CD4-positive, alpha-beta T cell treated with Interleukin-6 at 100 ng/mL for 8 hours (primary cell): ENCODE measurements around the gene HCN2.

Source experiments
- DNase-seq: peaks from one replicate; pipeline ENCODE4 v3.0.0-alpha.2; 2020; ENCODE audit warnings: mixed read lengths, low spot score

The HCN2 gene

DNA sequence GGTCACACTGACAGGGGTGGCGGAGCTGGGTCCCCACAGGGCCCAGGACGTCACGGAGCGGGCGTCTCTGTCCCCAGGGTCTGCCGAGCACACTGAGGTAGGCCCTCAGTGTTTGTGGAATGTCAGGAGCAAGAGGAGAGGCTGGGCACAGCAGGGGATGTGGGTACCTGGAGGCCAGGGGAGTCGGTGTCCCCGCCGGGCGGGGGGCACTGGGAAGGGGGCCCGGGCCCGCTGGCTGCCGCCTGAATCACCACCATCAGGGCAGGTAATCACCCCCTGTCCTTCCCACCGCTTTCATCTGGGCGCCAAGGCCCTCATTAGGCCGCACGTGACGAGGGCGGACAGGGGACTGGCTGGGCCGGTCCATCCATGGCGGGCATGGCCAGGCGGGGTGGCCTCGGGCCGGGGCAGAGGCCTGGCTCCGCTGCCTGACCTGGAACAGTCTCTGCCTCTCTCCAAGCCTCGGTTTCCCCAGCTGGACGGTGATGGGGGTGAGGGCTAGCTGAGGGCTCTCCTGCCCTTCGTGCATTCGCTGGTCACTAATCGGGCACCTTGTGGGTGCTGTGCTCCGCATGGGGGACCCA lies 51.0 kb downstream of the HCN2 start:
- no peak for DNase-seq

DNA sequence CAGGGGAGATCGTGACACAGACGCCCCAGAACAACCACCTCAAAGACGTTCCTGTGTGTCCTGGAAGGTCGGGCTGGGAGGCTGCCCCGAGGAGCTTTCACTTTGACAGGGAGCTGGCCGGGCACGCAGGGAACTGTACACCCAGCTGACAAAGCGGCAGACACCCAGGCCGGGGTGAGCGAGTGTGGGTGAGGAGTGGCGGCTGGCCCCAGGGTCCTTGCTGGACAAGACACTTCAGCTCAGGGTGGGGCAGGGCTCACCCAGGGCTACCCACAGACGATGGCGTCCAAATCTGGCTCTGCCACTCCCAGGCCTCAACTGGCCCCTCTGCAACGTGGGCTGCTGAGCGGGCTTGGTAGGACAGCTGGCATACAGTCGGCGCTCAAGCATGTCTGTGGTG lies 52.0 kb downstream of the HCN2 start:
- DNase-seq: no peak

DNA sequence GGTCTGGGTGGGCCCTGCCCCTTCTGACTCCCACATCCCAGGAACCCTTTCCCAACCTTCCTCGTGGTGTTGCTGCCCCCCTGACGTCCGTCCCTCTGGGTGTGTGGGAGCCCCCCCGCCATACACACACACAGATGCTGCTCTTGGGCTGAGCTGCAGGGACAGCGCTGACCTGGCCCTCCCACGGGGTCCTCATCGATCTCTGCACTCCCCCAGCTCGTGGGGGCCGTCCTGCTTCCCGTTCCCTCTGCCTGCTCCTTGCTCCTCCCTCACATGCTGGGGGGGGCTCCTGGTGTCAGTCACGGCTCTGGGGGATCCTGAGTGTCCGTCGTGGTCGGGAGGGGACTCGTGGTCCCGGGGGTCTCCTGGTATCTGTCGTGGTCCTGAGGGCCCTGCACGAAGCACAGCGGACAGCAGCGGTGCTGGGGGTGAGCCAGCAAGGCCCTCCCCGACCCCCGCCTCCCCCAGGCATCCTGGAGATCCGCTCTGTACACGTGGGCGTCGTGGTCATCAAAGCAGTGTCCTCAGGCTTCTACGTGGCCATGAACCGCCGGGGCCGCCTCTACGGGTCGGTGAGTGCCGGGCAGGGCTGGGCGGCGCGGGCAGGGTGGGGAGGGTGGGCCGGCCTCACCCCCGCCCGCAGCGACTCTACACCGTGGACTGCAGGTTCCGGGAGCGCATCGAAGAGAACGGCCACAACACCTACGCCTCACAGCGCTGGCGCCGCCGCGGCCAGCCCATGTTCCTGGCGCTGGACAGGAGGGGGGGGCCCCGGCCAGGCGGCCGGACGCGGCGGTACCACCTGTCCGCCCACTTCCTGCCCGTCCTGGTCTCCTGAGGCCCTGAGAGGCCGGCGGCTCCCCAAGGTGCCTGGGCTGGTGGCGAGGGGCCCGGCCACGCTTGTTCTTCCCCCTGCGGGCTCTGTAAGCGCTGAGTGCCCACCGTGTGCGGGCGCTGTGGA lies 53.4 kb downstream of the HCN2 start:
- DNase-seq: no peak

DNA sequence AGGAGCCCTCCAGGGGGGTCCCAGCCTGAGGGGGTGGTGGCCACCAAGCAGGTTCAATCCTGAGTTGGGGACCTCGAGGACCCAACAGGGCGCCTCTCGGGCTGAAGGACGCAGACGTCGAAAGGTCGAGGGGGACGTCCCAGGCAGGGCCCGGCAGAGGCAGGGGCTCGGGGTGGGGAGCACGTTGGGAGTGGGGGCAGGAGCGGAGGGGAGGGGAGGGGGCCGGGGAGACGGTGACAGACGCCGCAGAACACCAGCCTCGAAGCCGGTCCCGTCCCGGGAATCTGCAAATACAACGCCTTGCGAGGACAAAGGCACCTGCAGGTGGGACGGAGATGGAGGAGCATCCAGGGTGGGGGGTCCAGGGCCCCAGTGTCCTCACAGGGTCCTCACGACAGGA lies 54.1 kb downstream of the HCN2 start:
- DNase-seq: no peak

DNA sequence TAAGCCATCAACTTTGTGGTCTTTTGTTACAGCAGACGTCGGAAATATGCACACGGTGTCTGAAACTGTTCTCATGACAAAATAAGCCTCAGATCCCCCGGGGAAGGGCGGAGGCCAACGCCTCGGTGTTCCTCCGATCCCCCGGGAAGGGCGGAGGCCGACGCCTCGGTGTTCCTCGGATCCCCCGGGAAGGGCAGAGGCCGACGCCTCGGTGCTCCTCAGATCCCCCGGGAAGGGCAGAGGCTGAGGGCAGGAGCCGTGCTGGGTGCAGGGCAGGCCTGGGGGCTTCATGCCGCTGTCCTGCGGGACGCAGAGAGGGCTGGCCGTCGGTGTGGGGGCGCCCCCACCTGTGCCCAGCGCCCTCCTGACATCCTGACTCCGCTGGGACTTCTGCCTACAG lies 54.7 kb downstream of the HCN2 start:
- no peak for DNase-seq

DNA sequence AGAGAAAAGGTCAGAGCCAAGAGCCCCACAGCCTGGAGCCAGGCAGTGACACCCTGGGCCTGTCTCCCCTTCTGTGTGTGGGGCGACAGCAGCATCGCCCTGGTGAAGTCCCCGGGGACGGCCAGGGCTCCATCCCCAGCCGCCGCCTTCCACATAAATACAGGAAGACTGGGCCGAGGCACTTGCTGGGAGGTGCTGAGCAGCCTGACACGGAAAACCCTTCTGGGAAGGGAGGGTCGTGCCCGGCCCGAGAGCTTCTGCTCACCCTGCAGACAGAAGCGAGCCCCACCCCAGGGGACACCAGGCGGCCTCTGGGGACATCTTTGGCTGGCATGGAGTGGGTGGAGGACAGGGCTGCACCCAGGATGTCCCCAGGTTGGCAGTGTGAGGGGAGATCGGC lies 55.1 kb downstream of the HCN2 start:
- no peak for DNase-seq

DNA sequence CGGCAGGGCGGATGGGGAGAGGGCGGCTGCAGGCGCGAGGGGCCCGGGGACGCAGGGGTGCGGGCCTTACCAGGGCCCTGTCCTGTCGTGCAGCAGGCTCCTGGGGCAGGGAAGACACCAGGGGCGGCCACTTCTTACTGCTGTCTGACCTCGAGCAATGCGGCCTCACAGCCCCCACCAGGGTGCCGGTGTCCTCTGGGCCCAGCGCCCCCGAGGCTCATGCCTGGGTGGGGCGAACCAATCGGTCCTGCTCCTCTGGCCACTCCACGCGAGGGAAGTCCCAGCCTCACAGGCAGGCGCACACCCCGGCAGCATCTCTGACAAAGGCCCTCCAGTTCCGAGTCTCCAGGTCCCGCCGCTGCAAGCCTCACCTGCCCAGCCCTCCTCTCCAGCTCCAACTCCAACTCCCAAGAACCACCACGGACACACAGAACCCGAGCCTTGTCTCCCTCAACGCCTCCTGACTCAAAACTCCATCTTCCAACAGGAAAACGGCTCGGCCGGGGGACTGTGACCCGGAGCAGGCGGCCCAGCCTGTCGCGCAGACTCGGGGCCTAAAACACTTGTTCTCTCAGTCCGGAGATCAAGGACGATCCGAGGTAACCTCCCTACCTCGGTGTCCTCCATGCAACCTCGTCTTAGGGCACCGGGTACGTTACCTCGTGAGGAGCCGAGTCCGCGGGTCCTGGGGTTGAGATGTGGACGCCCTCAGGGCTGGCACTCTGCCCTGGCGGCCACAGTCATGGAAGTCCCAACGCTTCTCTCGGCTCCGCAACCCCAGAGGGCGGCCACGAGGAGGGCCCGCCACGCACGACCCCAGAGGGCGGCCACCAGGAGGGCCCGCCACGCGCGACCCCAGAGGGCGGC lies 56.5 kb downstream of the HCN2 start:
- DNase-seq: no peak

DNA sequence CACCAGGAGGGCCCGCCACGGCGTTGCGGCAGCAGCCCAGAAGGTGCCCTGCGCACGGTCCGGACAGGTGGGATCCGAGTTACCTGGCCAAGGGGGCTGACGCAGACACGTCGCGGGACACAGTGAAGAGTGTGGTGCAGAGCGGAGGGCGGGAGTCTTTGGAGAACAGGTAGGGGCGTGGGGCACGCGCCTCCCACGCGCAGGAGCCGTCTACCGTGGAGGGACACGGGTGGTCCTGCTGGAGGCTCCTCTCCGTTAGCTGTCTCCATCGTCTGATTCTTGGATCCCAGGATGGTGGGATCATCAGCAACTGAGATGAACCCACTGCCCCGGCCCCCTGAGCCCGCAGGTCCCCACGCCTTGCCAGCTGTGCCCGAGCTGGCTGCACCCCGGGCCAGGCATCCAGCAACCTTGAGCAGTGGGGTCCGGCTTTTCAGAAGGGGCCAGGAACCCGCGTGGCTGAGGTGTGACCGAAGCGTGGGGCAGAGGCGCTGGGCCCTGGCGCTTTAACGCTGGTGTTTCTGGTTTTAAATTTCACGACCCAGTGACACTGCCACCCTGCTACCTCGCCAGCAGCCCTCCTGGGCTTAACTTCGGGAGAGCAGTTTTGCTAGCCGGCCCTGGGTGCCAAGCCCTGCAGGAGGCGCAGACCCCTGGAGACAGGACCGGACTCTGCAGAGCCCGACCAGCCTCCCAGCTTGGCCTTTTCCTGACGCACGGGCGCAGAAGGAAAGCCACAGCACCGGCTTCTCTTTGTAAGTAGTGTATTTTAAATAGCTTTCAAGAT lies 57.3 kb downstream of the HCN2 start:
- no peak for DNase-seq

DNA sequence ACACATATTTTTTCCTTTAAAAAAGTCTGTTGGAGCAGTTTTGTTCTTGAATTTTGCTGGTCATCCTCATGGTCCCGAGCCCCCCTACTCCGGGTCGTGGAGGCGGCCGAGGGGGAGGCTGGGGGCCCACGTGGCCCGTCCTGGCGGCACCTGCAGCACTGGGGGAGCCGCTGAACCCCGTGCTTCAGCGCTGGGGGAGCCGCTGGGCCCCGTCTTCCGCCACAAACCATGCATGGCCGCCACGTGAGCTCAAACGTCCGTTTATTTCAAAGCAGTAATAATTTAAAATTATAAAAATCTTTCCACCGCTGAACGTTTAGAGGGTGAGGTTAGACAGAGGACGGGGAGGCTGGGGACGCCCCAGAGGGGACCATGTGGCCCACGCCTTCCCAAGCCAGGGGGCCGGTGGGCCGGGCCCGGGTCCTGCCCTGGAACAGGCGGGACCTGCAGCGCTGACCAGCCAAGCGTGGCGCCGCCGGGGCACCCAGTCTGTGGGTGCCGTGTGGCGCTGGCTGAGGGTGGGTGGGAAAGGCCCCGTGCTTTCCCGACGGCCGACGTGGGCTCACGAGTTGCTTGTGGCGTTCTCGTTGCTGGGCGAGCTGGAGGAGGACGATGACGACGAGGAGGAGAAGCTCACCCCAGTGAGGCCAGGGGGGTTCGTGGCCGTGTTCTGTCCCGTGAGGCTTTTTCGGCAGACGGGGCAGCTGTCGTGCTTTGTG lies 58.0 kb downstream of the HCN2 start:
- DNase-seq: no peak

DNA sequence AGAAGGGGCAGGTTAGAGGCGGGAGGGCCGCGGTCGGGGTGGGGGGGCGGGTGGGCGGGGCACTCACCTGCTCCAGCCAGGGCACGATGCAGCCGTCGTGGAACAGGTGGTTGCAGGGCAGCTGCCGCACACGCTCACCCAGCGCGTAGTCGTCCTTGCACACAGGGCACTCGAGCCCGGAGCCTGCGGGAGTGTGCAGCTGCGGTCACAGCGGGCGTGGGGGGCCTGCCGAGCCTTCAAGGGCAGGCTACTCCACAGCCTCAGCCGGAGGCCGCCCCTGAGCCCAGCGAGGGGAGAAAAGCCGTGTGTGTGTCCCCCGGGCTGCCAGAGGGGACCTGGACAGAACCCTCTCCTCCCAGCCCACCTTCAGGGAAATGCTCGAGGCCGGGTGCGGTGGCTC lies 58.6 kb downstream of the HCN2 start:
- no peak for DNase-seq

DNA sequence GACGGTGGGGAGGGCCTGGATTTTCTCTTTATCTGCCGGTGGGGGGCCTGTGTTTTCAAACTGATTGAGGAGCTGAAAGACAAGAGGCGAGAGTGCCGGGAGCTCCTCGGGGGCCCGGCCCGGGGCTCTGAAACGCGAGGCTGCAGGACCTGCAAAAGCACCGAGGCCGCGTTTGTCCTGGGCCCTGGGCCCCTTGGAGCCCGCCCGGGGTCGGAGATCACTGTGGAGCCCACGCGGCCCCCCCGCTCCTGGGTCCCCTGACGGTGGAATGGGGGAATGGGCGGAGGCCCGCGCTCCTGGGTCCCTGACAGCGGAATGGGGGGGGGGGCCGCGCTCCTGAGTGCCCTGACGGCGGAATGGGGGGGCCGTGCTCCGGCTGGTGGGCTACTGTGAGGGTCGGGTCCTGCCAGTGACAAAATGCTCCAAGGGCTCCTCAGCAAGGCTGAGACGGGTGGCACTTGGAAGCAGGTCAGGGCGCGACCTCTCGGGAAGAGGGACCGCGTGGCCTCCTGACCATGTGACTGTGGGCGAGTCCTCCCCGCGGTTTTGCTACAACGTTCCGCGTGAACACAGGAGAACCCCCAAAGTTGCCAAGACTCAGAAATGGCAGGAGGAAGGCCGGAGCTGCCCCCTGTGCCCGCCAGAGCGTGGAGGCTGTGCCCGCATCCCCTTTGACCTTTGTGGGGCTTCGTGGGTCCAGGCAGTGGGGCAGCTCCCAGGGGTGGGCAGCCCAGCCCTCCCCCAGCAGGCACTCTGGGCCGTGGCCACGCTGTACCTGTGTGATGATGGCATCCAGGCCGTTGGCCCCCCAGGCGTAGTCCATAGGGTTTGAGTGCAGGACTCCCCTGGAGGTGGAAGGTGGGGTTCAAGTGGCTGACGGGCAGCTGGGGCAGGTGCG lies 59.5 kb downstream of the HCN2 start:
- no peak for DNase-seq

DNA sequence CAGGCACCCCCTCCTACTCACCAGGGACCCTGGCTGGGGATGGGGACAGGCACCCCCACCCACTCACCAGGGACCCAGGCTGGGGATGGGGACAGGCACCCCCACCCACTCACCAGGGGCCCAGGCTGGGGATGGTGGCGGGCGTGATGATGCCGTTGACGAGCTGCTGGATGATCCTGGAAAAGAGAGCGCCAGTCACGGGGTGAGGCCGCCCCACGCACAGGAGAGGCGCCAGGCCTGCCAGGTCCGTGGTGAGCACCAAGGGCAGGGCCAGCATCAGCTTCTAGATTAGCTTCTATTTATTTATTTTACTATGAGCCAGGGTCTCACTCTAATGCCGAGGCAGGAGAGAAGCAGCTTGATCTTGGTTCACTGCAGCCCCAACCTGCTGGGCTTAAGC lies 60.4 kb downstream of the HCN2 start:
- DNase-seq: no peak

DNA sequence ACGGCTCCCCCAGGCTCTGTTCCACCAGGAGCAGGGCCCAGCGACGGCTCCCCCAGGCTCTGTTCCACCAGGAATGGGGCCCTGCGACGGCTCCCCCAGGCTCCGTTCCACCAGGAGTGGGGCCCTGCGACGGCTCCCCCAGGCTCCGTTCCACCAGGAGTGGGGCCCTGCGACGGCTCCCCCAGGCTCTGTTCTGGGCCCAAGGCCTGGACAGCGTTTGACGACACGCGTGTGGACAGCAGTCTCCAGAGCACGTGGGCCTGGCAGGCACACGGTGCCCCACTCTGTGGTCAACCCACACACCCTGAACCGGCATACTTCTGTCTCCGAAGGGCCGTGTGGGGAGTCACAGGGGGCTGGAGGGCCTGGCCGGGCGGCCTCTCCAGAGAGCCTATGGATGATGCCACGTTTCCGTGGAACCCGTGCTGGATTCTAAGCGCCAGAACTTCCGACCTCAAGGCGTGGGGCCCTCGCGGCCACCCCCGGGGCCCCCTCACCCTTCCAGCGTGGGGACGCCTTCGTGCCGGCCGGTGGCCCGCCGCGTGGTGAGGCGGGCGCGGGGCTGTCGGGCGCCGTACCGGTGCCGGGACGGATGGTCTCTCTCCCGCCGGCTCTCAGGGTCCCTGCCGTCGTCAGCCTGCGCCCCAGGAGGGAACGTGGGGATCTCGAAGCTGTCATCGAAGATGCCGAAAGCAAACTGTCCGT lies 61.6 kb downstream of the HCN2 start:
- no peak for DNase-seq

DNA sequence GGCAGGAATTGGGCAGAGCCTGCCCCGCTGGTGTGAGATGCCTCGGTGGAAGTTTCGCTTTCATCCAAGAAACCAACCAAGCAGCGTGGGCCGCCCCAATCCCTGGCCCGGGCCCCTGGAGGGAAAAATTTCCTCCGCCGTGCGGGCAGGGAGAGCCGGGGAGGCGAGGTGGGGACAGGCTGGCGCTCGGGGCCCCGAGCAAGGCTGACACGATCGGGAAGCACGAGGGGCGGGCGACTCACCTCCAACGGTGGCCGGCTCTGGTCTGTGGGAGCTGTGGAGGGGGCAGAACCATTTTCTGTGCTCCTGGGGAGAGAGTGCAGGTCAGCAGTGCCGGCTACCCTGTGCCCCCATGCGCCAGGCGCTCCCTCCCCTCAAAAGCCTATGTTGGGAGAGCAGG lies 62.3 kb downstream of the HCN2 start:
- DNase-seq: no peak

DNA sequence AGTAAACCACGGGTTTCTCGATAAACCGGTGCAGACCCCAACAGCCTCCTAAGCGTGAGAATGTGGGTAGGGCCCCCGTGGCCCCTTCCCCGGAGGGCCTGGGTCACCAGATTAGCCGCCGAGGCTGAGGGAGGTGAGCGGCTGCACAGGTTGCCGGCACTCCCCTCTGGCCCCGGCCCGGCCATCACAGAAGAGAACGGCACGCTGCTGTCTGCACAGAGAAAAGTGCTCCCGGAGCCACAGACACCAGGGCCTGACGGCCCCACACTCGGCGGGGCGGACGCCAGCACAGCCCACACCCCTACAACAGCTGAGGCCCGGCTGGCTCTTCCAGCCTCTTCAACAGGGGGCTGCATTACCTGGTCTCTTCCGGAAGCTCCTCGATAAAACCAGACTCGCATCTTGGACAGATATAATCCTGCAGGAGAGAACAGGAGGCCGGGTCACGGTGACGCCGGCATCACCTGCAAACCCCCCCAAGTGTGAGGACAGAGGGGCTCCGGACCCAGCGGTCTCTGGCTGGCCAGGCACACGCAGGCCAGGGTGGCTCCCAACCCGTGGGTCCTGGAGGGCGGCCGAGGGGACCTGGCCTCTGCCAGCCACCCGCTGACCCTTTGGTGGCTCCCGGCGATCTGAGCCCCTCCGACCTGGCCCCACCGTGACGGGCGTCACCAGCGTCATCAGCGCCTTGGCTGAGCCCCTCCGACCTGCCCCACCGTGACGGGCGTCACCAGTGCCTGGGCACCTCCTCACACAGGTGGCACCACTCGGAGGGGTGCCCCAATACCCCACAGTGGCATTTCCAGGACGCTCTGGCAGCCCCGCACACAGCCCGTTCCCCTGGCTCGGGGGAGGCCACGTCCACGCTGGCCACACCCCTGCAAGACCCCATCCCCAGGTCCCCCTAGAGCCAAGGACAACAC lies 63.0 kb downstream of the HCN2 start:
- no peak for DNase-seq

DNA sequence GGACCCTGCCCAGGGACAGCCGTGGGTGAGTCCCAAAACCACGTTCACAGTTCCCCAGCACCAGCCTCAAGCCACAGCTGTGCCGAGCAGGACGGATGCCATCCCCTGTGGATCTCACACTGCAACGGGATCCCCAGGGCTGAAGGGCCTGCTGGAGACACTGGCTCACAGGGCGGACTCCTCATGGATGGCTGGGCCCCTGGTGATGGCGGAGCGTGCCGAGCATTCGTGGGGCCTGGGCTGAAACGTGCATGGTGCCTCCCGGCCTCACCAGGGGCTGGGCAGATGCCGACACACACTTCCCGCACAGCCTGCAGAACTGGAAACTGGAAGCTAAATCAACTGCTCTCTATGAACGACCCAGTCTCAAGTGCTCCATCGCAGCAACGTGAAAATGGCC lies 63.7 kb downstream of the HCN2 start:
- DNase-seq: no peak

DNA sequence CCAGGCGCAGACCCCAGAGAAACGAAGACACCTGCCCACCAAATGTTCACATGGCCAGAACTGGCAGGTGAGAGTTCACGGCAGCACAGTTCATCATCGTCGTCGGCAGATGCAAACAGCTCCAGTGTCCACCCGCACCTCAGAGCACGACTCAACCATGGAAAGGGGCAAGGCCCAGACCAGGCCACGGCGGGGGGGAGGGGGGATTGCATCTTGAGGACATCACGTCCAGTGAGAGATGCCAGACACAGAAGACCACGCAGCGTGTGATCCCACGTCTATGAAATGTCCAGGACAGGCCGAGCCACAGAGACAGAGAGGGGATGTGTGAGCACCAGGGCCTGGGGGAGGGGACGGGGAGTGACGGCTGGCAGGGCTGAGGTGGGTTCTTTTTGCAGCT lies 66.0 kb downstream of the HCN2 start:
- DNase-seq: no peak

DNA sequence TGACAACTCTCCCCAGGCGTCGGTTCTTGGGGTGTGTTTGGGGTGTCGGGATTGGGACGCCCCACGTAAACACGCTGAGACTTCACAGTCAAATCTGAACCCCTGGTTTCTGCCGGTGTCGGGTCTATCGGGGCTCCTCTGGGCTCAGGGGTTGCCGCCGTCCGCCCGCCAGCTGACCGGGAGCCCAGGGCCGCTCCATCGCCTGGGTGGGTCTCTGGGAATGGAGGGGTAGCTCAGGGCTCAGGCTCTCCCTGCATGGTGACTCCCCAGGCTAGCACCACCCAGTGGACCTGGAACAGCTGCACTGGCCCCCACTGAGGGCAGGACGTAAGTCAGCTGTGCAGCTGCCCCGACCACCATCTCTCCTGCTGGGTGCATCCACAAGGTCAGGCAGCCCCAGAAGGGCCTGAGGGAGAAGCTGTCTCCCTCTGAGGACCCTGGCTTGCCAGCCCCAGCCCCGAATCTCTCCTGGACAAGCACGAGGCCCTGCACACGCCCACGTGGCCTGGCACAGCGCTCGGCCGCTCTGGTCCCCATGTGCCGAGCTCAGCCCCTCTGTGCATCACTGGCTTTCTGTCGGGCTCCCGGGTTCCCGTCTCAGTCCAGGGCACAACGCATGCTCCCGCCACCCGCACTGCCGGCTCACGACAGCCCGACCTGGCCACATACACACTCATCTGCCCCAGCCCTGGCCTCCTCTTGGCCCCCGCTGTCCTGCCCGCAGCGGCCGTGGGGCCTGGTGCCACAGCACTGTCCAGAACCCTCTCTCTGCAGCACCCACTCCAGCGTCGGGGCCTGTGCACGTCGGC lies 67.3 kb downstream of the HCN2 start:
- no peak for DNase-seq
